GM12892 (cell line): ENCODE data around the gene CLMN.

Source experiments
- POLR2A ChIP-seq: IDR thresholded peaks from 2 replicates; pipeline ENCODE4 v1.6.1; 2011; ENCODE audit warnings: low read depth, low read length, control low read depth
- POLR2AphosphoS5 ChIP-seq: IDR thresholded peaks from 2 replicates; pipeline ENCODE4 v1.6.1; 2011; ENCODE audit warnings: low read depth, low read length, control low read depth

- TF ChIP-seq POLR2A (no peak), POLR2AphosphoS5 (no peak)
These were observed 155.2 kb downstream of the CLMN start for GRCh38 chr14:95164506-95164905.
